Spleen (tissue), 11 donors: ENCODE results near the gene EFCAB5. TPM values are rescaled to one million over a fixed set of nuclear protein-coding genes. Genes with fewer than 3 reads are reported as not detected.

ENCODE experiments used
- DNase-seq: peaks from one replicate; pipeline ENCODE4 v3.0.0-alpha.2; 2020
- H3K27ac ChIP-seq, 8 donors: fragments of 200-600 bp; sonication (generic) in 7 of 8; 1 replicate in 4 of 8; 2 replicates in 4 of 8; pipeline versions ENCODE4 v1.5.0 to v1.8.0; 2016 to 2021; ENCODE audit warnings: inconsistent platforms in 4 of 8, mild to moderate bottlenecking in 4 of 8, moderate library complexity in 1 of 8
- H3K27me3 ChIP-seq, 7 donors: fragments of 200-600 bp; sonication (generic) in 6 of 7; replicated peaks in 1 of 7; 1 replicate in 4 of 7; 2 replicates in 3 of 7; pipeline versions ENCODE4 v1.5.0 to v1.8.0; 2016 to 2021; ENCODE audit warnings: inconsistent platforms in 3 of 7, mild to moderate bottlenecking in 1 of 7
- H3K36me3 ChIP-seq, 6 donors: fragments of 200-600 bp; sonication (generic) in 5 of 6; 1 replicate in 4 of 6; 2 replicates in 2 of 6; pipeline versions ENCODE4 v1.5.0 to v1.8.0; 2016 to 2021; ENCODE audit warnings: inconsistent platforms in 2 of 6
- H3K4me1 ChIP-seq, 6 donors: fragments of 200-600 bp; sonication (generic) in 5 of 6; 1 replicate in 3 of 6; 2 replicates in 3 of 6; pipeline versions ENCODE4 v1.5.0 to v1.8.0; 2016 to 2021; ENCODE audit warnings: inconsistent platforms in 3 of 6
- H3K4me3 ChIP-seq, 8 donors: fragments of 200-600 bp; sonication (generic) in 7 of 8; 1 replicate in 4 of 8; 2 replicates in 4 of 8; pipeline versions ENCODE4 v1.5.0 to v1.8.0; 2016 to 2021; ENCODE audit warnings: inconsistent platforms in 4 of 8, mild to moderate bottlenecking in 4 of 8, moderate library complexity in 2 of 8
- H3K9me3 ChIP-seq, 8 donors: fragments of 200-600 bp; sonication (generic) in 7 of 8; 1 replicate in 4 of 8; 2 replicates in 4 of 8; pipeline versions ENCODE4 v1.5.0 to v1.8.0; 2016 to 2021; ENCODE audit warnings: inconsistent platforms in 4 of 8
- CTCF ChIP-seq, 11 experiments: fragments of 200-600 bp in 7 of 11; fragments of 450-650 bp in 4 of 11; sonication (generic) in 4 of 11; IDR thresholded peaks in 8 of 11; conservative IDR thresholded peaks in 3 of 11; 1 replicate in 7 of 11; 2 replicates in 4 of 11; pipeline versions ENCODE4 v1.4.0 to v1.8.0; 2016 to 2021; ENCODE audit warnings: antibody characterized with exemption in 11 of 11, inconsistent platforms in 4 of 11, mild to moderate bottlenecking in 1 of 11
- POLR2A ChIP-seq, 3 donors: fragments of 450-650 bp; IDR thresholded peaks; one replicate each; pipeline ENCODE4 v1.5.1; 2017; ENCODE audit warnings: antibody characterized with exemption in 3 of 3, mild to moderate bottlenecking in 1 of 3
- POLR2AphosphoS5 ChIP-seq, 3 donors: sonication (generic); formaldehyde crosslinking; IDR thresholded peaks; one replicate each; pipeline ENCODE4 v1.5.1; 2017; ENCODE audit warnings: antibody characterized with exemption in 3 of 3
- WGBS, 5 donors: extraction: QIAGEN DNeasy Blood & Tissue Kit in 3 of 5; methylation state at CpG; one replicate each; pipeline versions ENCODE4 v1.1.5 to v1.1.7; 2013 to 2018; 5-methylcytosine and 5-hydroxymethylcytosine counted together
- intact Hi-C: fragments of 100-400 bp; cut with DNase I; formaldehyde crosslinking; loops from one replicate; pipeline ENCODE4 v1.15.0; 2023; ENCODE audit warnings: low total_unique reads
- polyA plus RNA-seq, 3 donors: library from polyadenylated mRNA; stranded (reverse); fragments of 200-250 nt; gene quantifications; one replicate each; pipeline ENCODE4 v1.2.1, GENCODE V29; 2013
- total RNA-seq, 7 donors: library from RNA; depleted of rRNA in 3 of 7; stranded (reverse); fragments of >200 nt in 3 of 7; fragmentation: NEBNext Ultra II Directional in 4 of 7; extraction: Animal tissue kit (Norgen Biotek cat#: 25700) in 4 of 7; gene quantifications; one replicate each; pipeline versions ENCODE4 v1.1.0 to v1.2.1, GENCODE V29; 2016 to 2021
- donor health status: healthy with polysubstance abuse.
- donor health status: DM: no; HTN: no; CAD: no; lungs with moderate emphysema.
- donor health status: DM: no; HTN: no; CAD: no.
- donor health status: Bipolar disorder and iron deficiency.
- donor health status: healthy.
- donor health status: DM: no; HTN: no; CAD: no.
- donor health status: DM: yes; HTN: yes; CAD: no.

Gene EFCAB5
- total and polyA plus RNA-seq, 10 donors, result 0.10 to 3.2 (median 0.89) TPM; not detected in 1

GRCh38 chr17:29918922-29919856 is 22.2 kb upstream of the EFCAB5 start:
- H3K27ac ChIP-seq, result peak overlapping the region in 3 of 8 donors; percentile 10 to 38 (median 12)
- no peaks in the 10 kb centered on the region for H3K27me3 ChIP-seq
- H3K9me3 ChIP-seq, result no peaks in the 10 kb centered on the region
- intact Hi-C loops, result no loop called here
- H3K36me3 ChIP-seq, result peaks cover 0 to 5% (median 0%) of the 10 kb centered on the region in 6 donors
- no peak overlapping the region for H3K4me3 ChIP-seq
- TF ChIP-seq POLR2A (IDR thresholded peaks at IDR 0.05) (no peak), CTCF (IDR thresholded peaks at IDR 0.05 in 8 of 11, conservative IDR thresholded peaks at IDR 0.05 in 3 of 11) (no peak), POLR2AphosphoS5 (IDR thresholded peaks at IDR 0.05) (no peak)
- no peak for DNase-seq
- peaks cover 0 to 74% (median 23%) of the 10 kb centered on the region in 6 donors for H3K4me1 ChIP-seq
- 44 to 51% (median 48%) methylated on average over 3 of the region's 3 CpGs for WGBS, 5 donors

- Histone ChIP-seq H3K36me3 (peaks cover 0 to 4% (median 0%) of the 10 kb centered on the region in 6 donors), H3K4me1 (peaks cover 12 to 82% (median 40%) of the 10 kb centered on the region in 6 donors), H3K9me3 (no peaks in the 10 kb centered on the region), H3K27me3 (no peaks in the 10 kb centered on the region), H3K4me3 (no peak overlapping the region), H3K27ac (no peak overlapping the region)
- intact Hi-C loops, result no loop called here
- no peak for DNase-seq
- no peak for TF ChIP-seq CTCF (IDR thresholded peaks at IDR 0.05 in 8 of 11, conservative IDR thresholded peaks at IDR 0.05 in 3 of 11)
- no peak for TF ChIP-seq POLR2AphosphoS5 (IDR thresholded peaks at IDR 0.05)
- no peak for TF ChIP-seq POLR2A (IDR thresholded peaks at IDR 0.05)
- WGBS, 5 donors, result 72 to 90% (median 85%) methylated on average over 1 of the region's 1 CpG
Measured at GRCh38 chr17:29924786-29925185, 16.6 kb upstream of the EFCAB5 start.

GRCh38 chr17:29927546-29927945 is 13.9 kb upstream of the EFCAB5 start:
- no peaks in the 10 kb centered on the region for H3K9me3 ChIP-seq
- intact Hi-C loops, result no loop called here
- H3K27me3 ChIP-seq, result no peaks in the 10 kb centered on the region

More at GRCh38 chr17:29927546-29927945, 13.9 kb upstream of the EFCAB5 start:
- 22 to 51% (median 30%) methylated on average over 1 of the region's 1 CpG for WGBS, 5 donors
- Histone ChIP-seq H3K4me3 (no peak overlapping the region), H3K4me1 (peaks cover 26 to 87% (median 51%) of the 10 kb centered on the region in 6 donors), H3K36me3 (no peaks in the 10 kb centered on the region), H3K27ac (no peak overlapping the region)
- DNase-seq, result no peak
- TF ChIP-seq CTCF (IDR thresholded peaks at IDR 0.05 in 8 of 11, conservative IDR thresholded peaks at IDR 0.05 in 3 of 11) (no peak), POLR2AphosphoS5 (IDR thresholded peaks at IDR 0.05) (no peak), POLR2A (IDR thresholded peaks at IDR 0.05) (no peak)
